Activated CD4-positive, alpha-beta T cell treated with anti-CD3 and anti-CD28 coated beads for 36 hours (primary cell): ENCODE results near the gene CFAP92. TPM values are rescaled to one million over a fixed set of nuclear protein-coding genes. Genes with fewer than 3 reads are reported as not detected.

ENCODE experiments used
- ATAC-seq: fragments of 200-7000 bp; cut with Tn5 transposase; one replicate; pipeline ENCODE4 v1.10.0; 2021; ENCODE audit warnings: mild to moderate bottlenecking, moderate library complexity
- CTCF ChIA-PET: fragments of 350-600 bp; sonication (Branson Sonifier 250); formaldehyde crosslinking; loops from one replicate; lab custom pipeline; 2021; ENCODE audit warnings: antibody characterized with exemption; lab: Charles Lee
- POLR2A ChIA-PET: fragments of 350-600 bp; sonication (Branson Sonifier 250); formaldehyde crosslinking; loops from one replicate; lab custom pipeline; 2021; ENCODE audit warnings: antibody characterized with exemption, inconsistent platforms; lab: Charles Lee
- DNase-seq: peaks from one replicate; pipeline ENCODE4 v3.0.0-alpha.2; 2020
- H3K27ac Mint-ChIP-seq: one replicate; pipeline ENCODE4 v1.8.0; 2021; ENCODE audit warnings: mixed read lengths
- H3K27me3 Mint-ChIP-seq: one replicate; pipeline ENCODE4 v1.8.0; 2021; ENCODE audit warnings: mixed read lengths
- H3K36me3 Mint-ChIP-seq: one replicate; pipeline ENCODE4 v1.8.0; 2021; ENCODE audit warnings: low read depth, mixed read lengths
- H3K4me1 Mint-ChIP-seq: one replicate; pipeline ENCODE4 v1.8.0; 2021; ENCODE audit warnings: mixed read lengths
- H3K4me3 Mint-ChIP-seq: one replicate; pipeline ENCODE4 v1.8.0; 2021; ENCODE audit warnings: mild to moderate bottlenecking, moderate library complexity, mixed read lengths
- H3K9me3 Mint-ChIP-seq: one replicate; pipeline ENCODE4 v1.8.0; 2021; ENCODE audit warnings: low read depth, mixed read lengths
- intact Hi-C, 2 experiments: fragments of 100-400 bp; cut with DNase I in 1 of 2; cut with micrococcal nuclease in 1 of 2; formaldehyde crosslinking; loops; one replicate each; pipeline versions ENCODE4 v1.14.2 to v1.15.1; 2022 to 2024; cut with DNase I, micrococcal nuclease
- total RNA-seq, 2 experiments: library from RNA; stranded (reverse); gene quantifications; one replicate each; pipeline ENCODE4 v1.2.3, GENCODE V29; 2021

The CFAP92 gene
- total RNA-seq, 2 experiments from 2014 or later, result 0.64 to 0.88 TPM

GRCh38 chr3:128861491-128861890 is 132.4 kb downstream of the CFAP92 start:
- CTCF ChIA-PET, result interaction anchor here (0.6 kb wide), 1 partner anchor 14 kb away, joined by 3 read pairs; no protein-coding TSS in a partner anchor
- no peaks in the 10 kb centered on the region for H3K4me1 Mint-ChIP-seq

More at GRCh38 chr3:128861491-128861890, 132.4 kb downstream of the CFAP92 start:
- intact Hi-C loops, result loop anchor here in 1 of 2 experiments (5.0 kb wide), 1 partner anchor 179 kb away; no protein-coding TSS in a partner anchor
- no peak overlapping the region for H3K27ac Mint-ChIP-seq
- no peak overlapping the region for H3K4me3 Mint-ChIP-seq
- POLR2A ChIA-PET, result no interaction called here
- peaks cover 36% of the 10 kb centered on the region for H3K36me3 Mint-ChIP-seq
- H3K9me3 Mint-ChIP-seq, result peaks cover 33% of the 10 kb centered on the region
- DNase-seq, result no peak
- no peaks in the 10 kb centered on the region for H3K27me3 Mint-ChIP-seq
- ATAC-seq, result no peak

Other genes with a start within 250 kb of the CFAP92 start
- gene ACAD9, start 114.5 kb downstream of the CFAP92 start, total RNA-seq, result 10 to 100 TPM; 60.0 to 70.7 TPM
- under 1 TPM; 0.19 to 0.39 TPM for gene EFCC1, start 7.2 kb upstream of the CFAP92 start, total RNA-seq
- not detected for gene GP9, start 66.7 kb upstream of the CFAP92 start, total RNA-seq
- gene RAB43, start 127.7 kb upstream of the CFAP92 start, total RNA-seq, result 10 to 100 TPM; 32.1 to 51.8 TPM
- gene ISY1, start 167.0 kb upstream of the CFAP92 start, total RNA-seq, result 10 to 100 TPM; 44.9 to 65.5 TPM
- 100 to 1,000 TPM; 305 to 379 TPM for gene CNBP, start 189.8 kb upstream of the CFAP92 start, total RNA-seq